ENCODE results near the gene THRB. TPM values are rescaled to one million over a fixed set of nuclear protein-coding genes. Genes with fewer than 3 reads are reported as not detected.

Gene THRB
- total and polyA plus RNA-seq, 2 experiments from 2014 or later, result 3.3 to 5.1 TPM

GRCh38 chr3:24133942-24134341 lies 360.7 kb downstream of the THRB start:
- H2AFZ ChIP-seq, result no peak overlapping the region

GRCh38 chr3:24133436-24133835 lies 361.2 kb downstream of the THRB start:
- H3K9me2 ChIP-seq (ENCODE audit: insufficient read depth), result no peaks in the 10 kb centered on the region
- in situ Hi-C loops (cut with MboI), result no loop called here

More at GRCh38 chr3:24133942-24134341, 360.7 kb downstream of the THRB start:
- H3K4me1 ChIP-seq (ENCODE audit: insufficient read depth), result peaks cover 14% of the 10 kb centered on the region
- in situ Hi-C loops (cut with MboI), result no loop called here
- peaks cover 8% of the 10 kb centered on the region for H3F3A ChIP-seq (ENCODE audit: insufficient read depth)
- H3K9me3 ChIP-seq (ENCODE audit: low read depth), result no peaks in the 10 kb centered on the region
- TF ChIP-seq EZH2phosphoT487 (IDR thresholded peaks at IDR 0.05; ENCODE audit: insufficient read depth, low read depth) (no peak), EZH2 (IDR thresholded peaks at IDR 0.05; ENCODE audit: insufficient read depth, poor library complexity, severe bottlenecking) (no peak)
- no peak overlapping the region for H3K4me2 ChIP-seq (ENCODE audit: unreplicated experiment)
- no peak overlapping the region for H3K4me3 ChIP-seq
- no peak overlapping the region for H3K27ac ChIP-seq
- no peaks in the 10 kb centered on the region for H3K36me3 ChIP-seq (ENCODE audit: low read depth)
- no peak for DNase-seq
- H3K9me2 ChIP-seq (ENCODE audit: insufficient read depth), result no peaks in the 10 kb centered on the region
- WGBS, 2 experiments (ENCODE audit: low coverage in 1 of 2, low lambda C conversion rate in 2 of 2, missing lambda C conversion rate in 2 of 2), result 56 to 62% methylated on average over 2 of the region's 2 CpGs
- no peak overlapping the region for H3K9ac ChIP-seq
- no peaks in the 10 kb centered on the region for H3K27me3 ChIP-seq (replicated peaks; ENCODE audit: insufficient read depth)
- H3K79me2 ChIP-seq (ENCODE audit: insufficient read depth), result no peaks in the 10 kb centered on the region
- H4K20me1 ChIP-seq (ENCODE audit: insufficient read depth), result no peaks in the 10 kb centered on the region

DNA sequence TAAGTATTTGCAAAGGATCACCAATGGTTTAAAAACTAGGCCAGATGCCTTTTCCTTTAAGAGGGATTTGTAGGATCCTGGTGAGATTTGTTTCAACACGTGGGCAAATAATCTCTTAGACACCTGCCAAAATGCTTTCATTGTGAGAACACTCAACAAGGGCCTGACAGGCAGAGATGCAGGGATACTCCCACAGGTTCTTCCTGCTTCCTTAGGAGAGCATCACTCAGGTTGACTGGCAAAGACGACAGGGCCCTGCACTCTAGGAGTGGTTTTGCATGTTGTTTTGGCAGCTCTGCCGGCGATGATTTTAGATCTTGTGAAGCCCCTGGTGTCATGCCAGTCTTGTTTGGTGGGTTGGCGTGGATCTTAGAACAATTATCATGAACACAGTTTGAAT lies 365.1 kb downstream of the THRB start:
- Histone ChIP-seq H3K9me2 (ENCODE audit: insufficient read depth) (no peaks in the 10 kb centered on the region), H3K9me3 (ENCODE audit: low read depth) (no peaks in the 10 kb centered on the region), H3K4me2 (ENCODE audit: unreplicated experiment) (no peak overlapping the region), H3K9ac (no peak overlapping the region), H3K36me3 (ENCODE audit: low read depth) (no peaks in the 10 kb centered on the region), H2AFZ (no peak overlapping the region), H3K79me2 (ENCODE audit: insufficient read depth) (no peaks in the 10 kb centered on the region), H3K4me3 (no peak overlapping the region), H3F3A (ENCODE audit: insufficient read depth) (peaks cover 19% of the 10 kb centered on the region), H3K4me1 (ENCODE audit: insufficient read depth) (peaks cover 23% of the 10 kb centered on the region), H3K27me3 (replicated peaks; ENCODE audit: insufficient read depth) (no peaks in the 10 kb centered on the region), H4K20me1 (ENCODE audit: insufficient read depth) (no peaks in the 10 kb centered on the region), H3K27ac (no peak overlapping the region)
- in situ Hi-C loops (cut with MboI), result no loop called here
- TF ChIP-seq EZH2phosphoT487 (IDR thresholded peaks at IDR 0.05; ENCODE audit: insufficient read depth, low read depth) (no peak), EZH2 (IDR thresholded peaks at IDR 0.05; ENCODE audit: insufficient read depth, poor library complexity, severe bottlenecking) (no peak)
- 49 to 52% methylated on average over 5 of the region's 5 CpGs for WGBS, 2 experiments (ENCODE audit: low coverage in 1 of 2, low lambda C conversion rate in 2 of 2, missing lambda C conversion rate in 2 of 2)
- DNase-seq, result no peak

More at GRCh38 chr3:24133436-24133835, 361.2 kb downstream of the THRB start:
- Histone ChIP-seq H3K9ac (no peak overlapping the region), H3K27me3 (replicated peaks; ENCODE audit: insufficient read depth) (no peaks in the 10 kb centered on the region), H3K36me3 (ENCODE audit: low read depth) (no peaks in the 10 kb centered on the region), H3K4me3 (no peak overlapping the region), H3K9me3 (ENCODE audit: low read depth) (no peaks in the 10 kb centered on the region), H3K4me1 (ENCODE audit: insufficient read depth) (peaks cover 19% of the 10 kb centered on the region), H3K79me2 (ENCODE audit: insufficient read depth) (no peaks in the 10 kb centered on the region), H2AFZ (no peak overlapping the region), H3F3A (ENCODE audit: insufficient read depth) (peaks cover 13% of the 10 kb centered on the region), H4K20me1 (ENCODE audit: insufficient read depth) (no peaks in the 10 kb centered on the region), H3K27ac (no peak overlapping the region), H3K4me2 (ENCODE audit: unreplicated experiment) (no peak overlapping the region)
- DNase-seq, result no peak
- TF ChIP-seq EZH2phosphoT487 (IDR thresholded peaks at IDR 0.05; ENCODE audit: insufficient read depth, low read depth) (no peak), EZH2 (IDR thresholded peaks at IDR 0.05; ENCODE audit: insufficient read depth, poor library complexity, severe bottlenecking) (no peak)

DNA sequence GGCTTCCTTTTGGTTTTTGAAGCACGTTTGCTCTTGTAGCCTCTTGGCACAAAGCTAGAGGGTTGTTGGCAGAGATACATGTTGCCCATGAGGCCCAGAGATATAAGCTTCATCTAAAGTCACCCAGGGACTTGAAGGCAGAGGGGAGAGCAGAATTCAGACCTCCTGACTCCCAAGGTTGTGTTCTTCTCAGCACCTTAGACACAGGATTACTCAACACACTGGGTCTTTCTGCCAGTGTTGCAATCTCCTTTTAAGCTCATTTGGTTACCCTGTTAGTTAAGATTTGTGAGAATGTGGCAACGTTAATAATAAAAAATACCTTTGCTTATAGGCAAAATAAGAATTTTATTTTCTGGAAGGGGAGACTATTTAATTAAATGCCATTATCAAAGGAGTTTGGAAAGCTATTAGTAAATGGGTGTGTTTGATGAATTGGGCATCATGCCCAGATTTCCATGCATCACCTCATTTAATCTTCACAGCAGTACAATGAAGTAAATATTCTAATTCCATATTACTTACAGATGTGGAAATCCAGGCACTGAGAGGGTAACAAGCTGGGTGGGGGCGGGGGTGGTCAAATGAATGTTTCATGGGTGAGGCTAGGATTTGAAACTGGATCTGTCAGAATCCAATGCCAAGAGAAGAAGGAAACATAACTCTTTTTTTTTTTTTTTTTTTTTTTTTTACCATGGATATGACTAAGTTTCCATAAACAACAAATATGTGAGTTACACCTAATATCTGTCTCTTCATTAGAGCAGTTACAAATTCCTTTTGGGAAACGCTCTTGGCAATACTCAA lies 366.2 kb downstream of the THRB start:
- Histone ChIP-seq H3K4me3 (no peak overlapping the region), H3K36me3 (ENCODE audit: low read depth) (no peaks in the 10 kb centered on the region), H3K27me3 (replicated peaks; ENCODE audit: insufficient read depth) (no peaks in the 10 kb centered on the region), H3K9me2 (ENCODE audit: insufficient read depth) (no peaks in the 10 kb centered on the region), H3K79me2 (ENCODE audit: insufficient read depth) (no peaks in the 10 kb centered on the region), H3K4me1 (ENCODE audit: insufficient read depth) (peaks cover 32% of the 10 kb centered on the region), H3K9me3 (ENCODE audit: low read depth) (no peaks in the 10 kb centered on the region), H3F3A (ENCODE audit: insufficient read depth) (peaks cover 27% of the 10 kb centered on the region), H3K4me2 (ENCODE audit: unreplicated experiment) (peak overlapping the region; percentile 42), H3K9ac (0 out of 2 replicates have a peak overlapping the region, but pooled peaks have one; percentile 7), H3K27ac (peak overlapping the region; percentile 75), H2AFZ (no peak overlapping the region), H4K20me1 (ENCODE audit: insufficient read depth) (no peaks in the 10 kb centered on the region)
- DNase-seq, result peak; percentile 88
- in situ Hi-C loops (cut with MboI), result no loop called here
- 3 to 4% methylated on average over 4 of the region's 4 CpGs for WGBS, 2 experiments (ENCODE audit: low coverage in 1 of 2, low lambda C conversion rate in 2 of 2, missing lambda C conversion rate in 2 of 2)
- TF ChIP-seq EZH2phosphoT487 (IDR thresholded peaks at IDR 0.05; ENCODE audit: insufficient read depth, low read depth) (no peak), EZH2 (IDR thresholded peaks at IDR 0.05; ENCODE audit: insufficient read depth, poor library complexity, severe bottlenecking) (no peak)

Measured in GM23248 (cell line).